IPS DF 6.9 (cell line): Measurements from ENCODE around the gene TFIP11.

Experiments used
- DNase-seq: peaks from one replicate; pipeline ENCODE4 v3.0.0-alpha.2; 2013; ENCODE audit warnings: low read depth, low spot score
- H3K27ac ChIP-seq: one replicate; pipeline ENCODE4 v1.5.1; 2013; ENCODE audit warnings: low read length, control low read depth
- H3K27me3 ChIP-seq: 2 replicates; pipeline ENCODE4 v1.6.1; 2013; ENCODE audit warnings: mild to moderate bottlenecking, low read length; ENCODE audit not compliant: control insufficient read depth, insufficient read depth
- H3K36me3 ChIP-seq: 2 replicates; pipeline ENCODE4 v1.6.1; 2013; ENCODE audit warnings: low read length; ENCODE audit not compliant: control insufficient read depth, insufficient read depth
- H3K4me1 ChIP-seq: 2 replicates; pipeline ENCODE4 v1.6.1; 2013; ENCODE audit warnings: low read length; ENCODE audit not compliant: control insufficient read depth, insufficient read depth
- H3K4me3 ChIP-seq: 2 replicates; pipeline ENCODE4 v1.5.1; 2013; ENCODE audit warnings: mild to moderate bottlenecking, low read length
- H3K9me3 ChIP-seq: 2 replicates; pipeline ENCODE4 v1.6.1; 2013; ENCODE audit warnings: low read length, inconsistent platforms; ENCODE audit not compliant: control insufficient read depth, insufficient read depth
- WGBS: extraction: QIAGEN DNeasy Blood & Tissue Kit; methylation state at CpG from one replicate; pipeline ENCODE4 v1.1.7; 2013; ENCODE audit warnings: mixed read lengths, missing lambda C conversion rate; ENCODE audit not compliant: insufficient read length, insufficient coverage; 5-methylcytosine and 5-hydroxymethylcytosine counted together

Gene TFIP11

DNA sequence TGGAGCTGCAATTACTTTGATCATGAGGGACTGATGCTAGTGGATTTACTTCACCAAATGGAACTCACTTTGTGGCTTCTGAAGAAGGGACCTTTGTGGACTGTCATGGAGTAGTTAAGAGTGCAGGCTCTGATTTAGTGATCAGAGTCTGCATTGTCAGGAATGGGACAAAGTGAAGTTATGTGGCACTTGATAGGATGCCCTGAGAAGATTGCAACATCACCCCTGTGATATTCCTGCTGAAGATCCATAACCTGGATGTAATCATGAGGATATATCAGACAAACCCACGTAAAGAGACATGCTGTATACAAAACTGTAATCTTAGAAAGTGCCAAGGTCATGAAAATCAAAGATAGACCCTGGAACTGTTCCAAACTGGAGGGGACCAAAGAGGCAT is 1.6 kb upstream of the TFIP11 start:
- Histone ChIP-seq H3K27ac (no peak overlapping the region), H3K4me1 (no peaks in the 10 kb centered on the region), H3K9me3 (no peaks in the 10 kb centered on the region), H3K36me3 (peaks cover 11% of the 10 kb centered on the region; the same call in 1 of the 2 replicates), H3K27me3 (no peaks in the 10 kb centered on the region), H3K4me3 (no peak overlapping the region)
- no CpG with 5 or more reads among the region's 1 CpG for WGBS
- DNase-seq: no peak

- H3K36me3 ChIP-seq: peaks cover 27% of the 10 kb centered on the region
- H3K27ac ChIP-seq: no peak overlapping the region
- H3K9me3 ChIP-seq: no peaks in the 10 kb centered on the region
- no peak overlapping the region for H3K4me3 ChIP-seq
- H3K4me1 ChIP-seq: 0 out of 2 replicates have a peak, but pooled peaks cover 2% of the 10 kb centered on the region
- no peaks in the 10 kb centered on the region for H3K27me3 ChIP-seq
- no peak for DNase-seq
These were observed 4.1 kb downstream of the TFIP11 start for GRCh38 chr22:26508148-26508547.

GRCh38 chr22:26503758-26504157 is 8.5 kb downstream of the TFIP11 start:
- peaks cover 25% of the 10 kb centered on the region for H3K36me3 ChIP-seq
- no peaks in the 10 kb centered on the region for H3K9me3 ChIP-seq
- H3K27ac ChIP-seq: no peak overlapping the region
- no peak for DNase-seq
- 0 out of 2 replicates have a peak, but pooled peaks cover 2% of the 10 kb centered on the region for H3K4me1 ChIP-seq
- no peak overlapping the region for H3K4me3 ChIP-seq
- WGBS: no CpG with 5 or more reads among the region's 1 CpG
- H3K27me3 ChIP-seq: no peaks in the 10 kb centered on the region

GRCh38 chr22:26502688-26503561 is 9.3 kb downstream of the TFIP11 start:
- Histone ChIP-seq H3K27ac (no peak overlapping the region), H3K9me3 (no peaks in the 10 kb centered on the region), H3K36me3 (peaks cover 24% of the 10 kb centered on the region), H3K27me3 (no peaks in the 10 kb centered on the region), H3K4me3 (no peak overlapping the region), H3K4me1 (0 out of 2 replicates have a peak, but pooled peaks cover 2% of the 10 kb centered on the region)
- DNase-seq: peak; percentile 68
- WGBS: no CpG with 5 or more reads among the region's 3 CpGs

- H3K36me3 ChIP-seq: peaks cover 22% of the 10 kb centered on the region
- DNase-seq: no peak
These were observed 10.3 kb downstream of the TFIP11 start for GRCh38 chr22:26501996-26502395.

DNA sequence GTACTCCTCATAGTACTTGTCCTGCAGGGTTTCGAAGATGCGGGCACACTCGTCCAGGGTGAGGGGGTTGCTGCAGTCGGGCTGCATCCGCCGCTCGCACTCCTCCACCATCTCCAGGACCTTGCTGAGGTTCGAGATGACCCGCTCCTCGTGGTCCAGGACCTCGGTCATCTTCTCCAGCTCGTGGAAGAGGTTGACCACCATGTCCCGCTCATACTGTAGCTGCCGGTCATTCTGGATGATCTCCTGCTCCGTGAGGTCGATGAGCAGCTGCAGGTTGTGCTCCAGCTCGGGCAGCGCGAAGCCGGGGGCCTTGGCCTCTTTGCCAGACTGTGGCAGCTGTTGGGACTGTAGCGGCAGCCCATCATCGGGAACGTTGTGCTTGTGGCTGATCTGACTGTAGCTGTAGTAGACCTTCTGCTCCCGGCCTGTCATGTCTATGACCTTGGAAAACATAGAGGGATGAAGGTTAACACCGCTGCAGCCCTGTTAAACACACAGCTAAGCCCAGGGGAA is 13.0 kb downstream of the TFIP11 start:
- DNase-seq: no peak
- no CpG with 5 or more reads among the region's 25 CpGs for WGBS
- peaks cover 30% of the 10 kb centered on the region for H3K36me3 ChIP-seq
- H3K27me3 ChIP-seq: no peaks in the 10 kb centered on the region
- no peak overlapping the region for H3K4me3 ChIP-seq
- H3K27ac ChIP-seq: no peak overlapping the region
- 0 out of 2 replicates have a peak, but pooled peaks cover 2% of the 10 kb centered on the region for H3K4me1 ChIP-seq
- no peaks in the 10 kb centered on the region for H3K9me3 ChIP-seq

More at GRCh38 chr22:26501996-26502395, 10.3 kb downstream of the TFIP11 start:
- H3K4me3 ChIP-seq: no peak overlapping the region
- WGBS: no CpG with 5 or more reads among the region's 2 CpGs
- H3K4me1 ChIP-seq: 0 out of 2 replicates have a peak, but pooled peaks cover 2% of the 10 kb centered on the region
- no peak overlapping the region for H3K27ac ChIP-seq
- no peaks in the 10 kb centered on the region for H3K9me3 ChIP-seq
- no peaks in the 10 kb centered on the region for H3K27me3 ChIP-seq

- Histone ChIP-seq H3K36me3 (peaks cover 41% of the 10 kb centered on the region), H3K27ac (no peak overlapping the region), H3K4me3 (no peak overlapping the region), H3K27me3 (no peaks in the 10 kb centered on the region), H3K9me3 (no peaks in the 10 kb centered on the region), H3K4me1 (no peaks in the 10 kb centered on the region)
- WGBS: no CpG with 5 or more reads among the region's 4 CpGs
- no peak for DNase-seq
These were observed 15.8 kb downstream of the TFIP11 start for GRCh38 chr22:26496456-26496855.

DNA sequence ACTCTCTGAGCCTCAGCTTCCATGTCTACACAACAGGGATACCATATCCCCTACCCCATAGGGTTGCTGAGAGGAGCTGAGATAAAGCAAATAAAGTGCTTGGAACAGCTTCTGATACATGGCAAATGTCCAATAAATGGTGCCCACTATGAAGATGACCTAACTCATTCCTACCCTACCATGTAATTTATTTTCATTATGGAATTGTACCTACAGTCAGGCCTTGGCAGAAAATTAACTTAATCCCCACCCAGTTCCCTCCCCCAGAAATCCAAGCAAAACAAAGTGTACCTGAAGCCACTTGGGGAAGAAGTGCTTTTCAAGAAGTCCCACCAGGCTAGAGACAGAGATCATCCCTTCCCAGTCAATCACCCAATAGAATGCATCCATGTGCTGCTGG is 17.8 kb downstream of the TFIP11 start:
- no peaks in the 10 kb centered on the region for H3K4me1 ChIP-seq
- peaks cover 41% of the 10 kb centered on the region for H3K36me3 ChIP-seq

GRCh38 chr22:26492220-26492619 is 20.1 kb downstream of the TFIP11 start:
- DNase-seq: no peak
- H3K36me3 ChIP-seq: peaks cover 34% of the 10 kb centered on the region
- no peaks in the 10 kb centered on the region for H3K27me3 ChIP-seq
- no peak overlapping the region for H3K4me3 ChIP-seq
- no peak overlapping the region for H3K27ac ChIP-seq
- H3K4me1 ChIP-seq: no peaks in the 10 kb centered on the region
- no CpG with 5 or more reads among the region's 9 CpGs for WGBS
- H3K9me3 ChIP-seq: no peaks in the 10 kb centered on the region

More for the DNA sequence above, 17.8 kb downstream of the TFIP11 start:
- Histone ChIP-seq H3K27me3 (no peaks in the 10 kb centered on the region), H3K4me3 (no peak overlapping the region), H3K9me3 (no peaks in the 10 kb centered on the region), H3K27ac (no peak overlapping the region)
- DNase-seq: no peak

DNA sequence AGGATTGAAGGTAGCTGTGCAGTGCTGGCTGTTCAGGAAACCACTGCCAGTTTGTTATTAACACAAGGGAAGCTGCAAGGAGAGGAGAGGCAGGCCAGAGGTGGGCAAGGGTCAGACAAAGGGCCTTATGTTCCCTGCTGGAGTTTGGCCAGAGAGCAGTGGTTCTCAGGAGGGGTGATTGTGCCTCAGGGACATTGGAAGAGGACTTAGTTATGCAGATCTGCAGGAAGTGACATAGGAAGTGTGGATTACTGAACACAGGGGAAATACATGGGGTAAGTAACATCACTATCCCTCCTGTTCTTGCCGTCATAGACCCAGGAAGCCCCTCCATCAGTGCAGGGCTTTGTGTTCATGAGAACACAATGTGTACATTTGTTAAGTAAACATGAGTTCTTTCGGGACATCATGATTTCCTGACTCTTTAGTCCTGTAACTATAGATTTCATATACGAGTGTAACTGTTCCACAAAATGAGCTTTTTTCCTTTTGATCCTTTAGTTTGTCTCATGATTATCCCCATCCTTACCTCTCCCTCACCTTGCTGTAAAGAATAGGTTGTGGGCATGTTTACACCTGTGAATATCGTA is 22.7 kb downstream of the TFIP11 start:
- Histone ChIP-seq H3K4me1 (no peaks in the 10 kb centered on the region), H3K9me3 (no peaks in the 10 kb centered on the region), H3K27ac (no peak overlapping the region), H3K27me3 (no peaks in the 10 kb centered on the region), H3K4me3 (no peak overlapping the region), H3K36me3 (peaks cover 20% of the 10 kb centered on the region; the same call in 1 of the 2 replicates)
- no peak for DNase-seq
- no CpG with 5 or more reads among the region's 4 CpGs for WGBS
